Measurements from ENCODE around the gene BAHCC1.

DNA sequence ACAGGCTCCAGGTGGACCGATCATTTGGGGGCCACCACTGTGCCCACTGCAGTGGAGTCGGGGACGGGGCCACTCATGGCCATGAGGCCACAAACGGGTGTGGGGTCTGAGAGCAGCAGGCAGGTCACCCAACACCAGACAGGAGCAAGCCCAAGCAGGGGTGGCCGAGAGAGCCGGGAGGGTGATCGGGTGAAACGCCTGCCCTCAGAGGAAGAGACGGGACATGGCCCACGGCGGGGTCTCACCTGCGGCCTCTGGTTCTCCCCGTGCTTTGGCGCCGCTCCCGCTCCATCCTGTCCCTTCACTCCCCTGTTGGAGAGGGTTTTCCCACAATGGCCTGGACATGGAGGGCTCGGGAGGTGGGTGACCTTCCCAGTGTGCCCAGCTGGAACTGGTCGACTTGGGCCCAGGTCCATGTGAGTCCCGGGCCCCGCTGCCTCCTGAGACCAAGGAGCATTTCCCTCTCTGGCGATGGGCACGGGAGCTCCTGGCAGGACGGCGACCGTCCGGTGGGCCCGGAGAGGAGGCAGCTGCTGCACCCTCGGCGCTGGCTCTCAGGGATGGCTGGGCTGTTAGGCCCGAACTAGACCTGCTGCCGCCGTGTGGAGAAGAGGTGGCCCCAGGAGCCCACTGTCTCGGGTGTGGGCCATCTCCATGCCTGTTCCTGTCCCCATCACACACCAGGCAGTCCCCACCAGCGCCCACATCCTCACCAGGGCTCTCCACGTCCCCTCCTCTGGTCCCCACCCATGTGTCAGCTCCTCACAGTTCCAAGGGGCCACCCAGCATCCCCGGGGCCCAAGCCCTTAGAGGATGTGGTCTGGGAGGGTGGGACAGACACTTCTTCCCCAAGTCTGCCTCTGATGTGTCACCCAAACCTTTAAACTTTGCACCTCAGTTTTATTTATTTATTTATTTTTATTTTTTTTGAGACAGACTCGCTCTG, 13.4 kb upstream of the BAHCC1 start:
- TF ChIP-seq, protein P1, sequence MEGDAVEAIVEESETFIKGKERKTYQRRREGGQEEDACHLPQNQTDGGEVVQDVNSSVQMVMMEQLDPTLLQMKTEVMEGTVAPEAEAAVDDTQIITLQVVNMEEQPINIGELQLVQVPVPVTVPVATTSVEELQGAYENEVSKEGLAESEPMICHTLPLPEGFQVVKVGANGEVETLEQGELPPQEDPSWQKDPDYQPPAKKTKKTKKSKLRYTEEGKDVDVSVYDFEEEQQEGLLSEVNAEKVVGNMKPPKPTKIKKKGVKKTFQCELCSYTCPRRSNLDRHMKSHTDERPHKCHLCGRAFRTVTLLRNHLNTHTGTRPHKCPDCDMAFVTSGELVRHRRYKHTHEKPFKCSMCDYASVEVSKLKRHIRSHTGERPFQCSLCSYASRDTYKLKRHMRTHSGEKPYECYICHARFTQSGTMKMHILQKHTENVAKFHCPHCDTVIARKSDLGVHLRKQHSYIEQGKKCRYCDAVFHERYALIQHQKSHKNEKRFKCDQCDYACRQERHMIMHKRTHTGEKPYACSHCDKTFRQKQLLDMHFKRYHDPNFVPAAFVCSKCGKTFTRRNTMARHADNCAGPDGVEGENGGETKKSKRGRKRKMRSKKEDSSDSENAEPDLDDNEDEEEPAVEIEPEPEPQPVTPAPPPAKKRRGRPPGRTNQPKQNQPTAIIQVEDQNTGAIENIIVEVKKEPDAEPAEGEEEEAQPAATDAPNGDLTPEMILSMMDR (IDR thresholded peaks at IDR 0.05): no peak
- TF ChIP-seq SP1 (CRISPR knock-in tag; conservative IDR thresholded peaks at IDR 0.05) (no peak), NR1H2 (CRISPR knock-in tag; IDR thresholded peaks at IDR 0.05) (no peak), NR3C1 (CRISPR knock-in tag; conservative IDR thresholded peaks at IDR 0.05; ENCODE audit: low read depth) (no peak), NR2C2 (CRISPR knock-in tag; IDR thresholded peaks at IDR 0.05) (no peak)
- TF ChIP-seq, protein P2, sequence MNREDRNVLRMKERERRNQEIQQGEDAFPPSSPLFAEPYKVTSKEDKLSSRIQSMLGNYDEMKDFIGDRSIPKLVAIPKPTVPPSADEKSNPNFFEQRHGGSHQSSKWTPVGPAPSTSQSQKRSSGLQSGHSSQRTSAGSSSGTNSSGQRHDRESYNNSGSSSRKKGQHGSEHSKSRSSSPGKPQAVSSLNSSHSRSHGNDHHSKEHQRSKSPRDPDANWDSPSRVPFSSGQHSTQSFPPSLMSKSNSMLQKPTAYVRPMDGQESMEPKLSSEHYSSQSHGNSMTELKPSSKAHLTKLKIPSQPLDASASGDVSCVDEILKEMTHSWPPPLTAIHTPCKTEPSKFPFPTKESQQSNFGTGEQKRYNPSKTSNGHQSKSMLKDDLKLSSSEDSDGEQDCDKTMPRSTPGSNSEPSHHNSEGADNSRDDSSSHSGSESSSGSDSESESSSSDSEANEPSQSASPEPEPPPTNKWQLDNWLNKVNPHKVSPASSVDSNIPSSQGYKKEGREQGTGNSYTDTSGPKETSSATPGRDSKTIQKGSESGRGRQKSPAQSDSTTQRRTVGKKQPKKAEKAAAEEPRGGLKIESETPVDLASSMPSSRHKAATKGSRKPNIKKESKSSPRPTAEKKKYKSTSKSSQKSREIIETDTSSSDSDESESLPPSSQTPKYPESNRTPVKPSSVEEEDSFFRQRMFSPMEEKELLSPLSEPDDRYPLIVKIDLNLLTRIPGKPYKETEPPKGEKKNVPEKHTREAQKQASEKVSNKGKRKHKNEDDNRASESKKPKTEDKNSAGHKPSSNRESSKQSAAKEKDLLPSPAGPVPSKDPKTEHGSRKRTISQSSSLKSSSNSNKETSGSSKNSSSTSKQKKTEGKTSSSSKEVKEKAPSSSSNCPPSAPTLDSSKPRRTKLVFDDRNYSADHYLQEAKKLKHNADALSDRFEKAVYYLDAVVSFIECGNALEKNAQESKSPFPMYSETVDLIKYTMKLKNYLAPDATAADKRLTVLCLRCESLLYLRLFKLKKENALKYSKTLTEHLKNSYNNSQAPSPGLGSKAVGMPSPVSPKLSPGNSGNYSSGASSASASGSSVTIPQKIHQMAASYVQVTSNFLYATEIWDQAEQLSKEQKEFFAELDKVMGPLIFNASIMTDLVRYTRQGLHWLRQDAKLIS (CRISPR knock-in tag; IDR thresholded peaks at IDR 0.05; ENCODE audit: borderline replicate concordance): no peak
- TF ChIP-seq, protein P3, sequence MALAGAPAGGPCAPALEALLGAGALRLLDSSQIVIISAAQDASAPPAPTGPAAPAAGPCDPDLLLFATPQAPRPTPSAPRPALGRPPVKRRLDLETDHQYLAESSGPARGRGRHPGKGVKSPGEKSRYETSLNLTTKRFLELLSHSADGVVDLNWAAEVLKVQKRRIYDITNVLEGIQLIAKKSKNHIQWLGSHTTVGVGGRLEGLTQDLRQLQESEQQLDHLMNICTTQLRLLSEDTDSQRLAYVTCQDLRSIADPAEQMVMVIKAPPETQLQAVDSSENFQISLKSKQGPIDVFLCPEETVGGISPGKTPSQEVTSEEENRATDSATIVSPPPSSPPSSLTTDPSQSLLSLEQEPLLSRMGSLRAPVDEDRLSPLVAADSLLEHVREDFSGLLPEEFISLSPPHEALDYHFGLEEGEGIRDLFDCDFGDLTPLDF (CRISPR knock-in tag; IDR thresholded peaks at IDR 0.05): no peak
- TF ChIP-seq, protein P4, sequence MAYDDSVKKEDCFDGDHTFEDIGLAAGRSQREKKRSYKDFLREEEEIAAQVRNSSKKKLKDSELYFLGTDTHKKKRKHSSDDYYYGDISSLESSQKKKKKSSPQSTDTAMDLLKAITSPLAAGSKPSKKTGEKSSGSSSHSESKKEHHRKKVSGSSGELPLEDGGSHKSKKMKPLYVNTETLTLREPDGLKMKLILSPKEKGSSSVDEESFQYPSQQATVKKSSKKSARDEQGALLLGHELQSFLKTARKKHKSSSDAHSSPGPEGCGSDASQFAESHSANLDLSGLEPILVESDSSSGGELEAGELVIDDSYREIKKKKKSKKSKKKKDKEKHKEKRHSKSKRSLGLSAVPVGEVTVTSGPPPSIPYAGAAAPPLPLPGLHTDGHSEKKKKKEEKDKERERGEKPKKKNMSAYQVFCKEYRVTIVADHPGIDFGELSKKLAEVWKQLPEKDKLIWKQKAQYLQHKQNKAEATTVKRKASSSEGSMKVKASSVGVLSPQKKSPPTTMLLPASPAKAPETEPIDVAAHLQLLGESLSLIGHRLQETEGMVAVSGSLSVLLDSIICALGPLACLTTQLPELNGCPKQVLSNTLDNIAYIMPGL (CRISPR knock-in tag; IDR thresholded peaks at IDR 0.05): no peak
